DOHH2 (cell line): ENCODE data around the gene SLC19A1.
"Not testable (repeated sequence)": the region's sequence is repeated elsewhere in the genome, so short reads cannot be mapped to it uniquely, and the experiment has no call there.

Experiments used
- CTCF ChIP-seq: fragments of 200-600 bp; sonication (generic); IDR thresholded peaks from one replicate; pipeline ENCODE4 v1.5.1; 2014; ENCODE audit warnings: antibody characterized with exemption, mild to moderate bottlenecking, low read depth, low read length; ENCODE audit not compliant: poor library complexity, severe bottlenecking
- EZH2phosphoT487 ChIP-seq: fragments of 200-600 bp; sonication (generic); IDR thresholded peaks from 2 replicates; pipeline ENCODE4 v1.6.1; 2017; ENCODE audit warnings: borderline replicate concordance, mild to moderate bottlenecking, antibody characterized with exemption, low read length, moderate library complexity, mixed read lengths

DNA sequence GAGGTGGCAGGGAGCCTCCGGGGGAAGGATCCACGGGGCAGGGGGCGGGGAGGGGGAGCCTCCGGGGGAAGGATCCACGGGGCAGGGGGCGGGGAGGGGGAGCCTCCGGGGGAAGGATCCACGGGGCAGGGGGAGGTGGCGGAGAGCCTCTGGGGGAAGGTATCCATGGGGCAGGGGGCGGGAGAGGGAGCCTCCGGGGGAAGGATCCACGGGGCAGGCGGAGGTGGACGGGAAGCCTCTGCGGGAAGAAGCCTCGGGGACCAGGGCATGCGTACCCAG is 11.2 kb downstream of the SLC19A1 start:
- TF ChIP-seq CTCF, EZH2phosphoT487: not testable (repeated sequence)
